Neutrophil (primary cell): Measurements from ENCODE around the gene SGO2.

ENCODE experiments used
- H3K27ac ChIP-seq: fragments of 200-600 bp; sonication (generic); 2 replicates; pipeline ENCODE4 v1.5.1; 2016; ENCODE audit warnings: mild to moderate bottlenecking, moderate library complexity
- H3K27me3 ChIP-seq: fragments of 200-600 bp; sonication (generic); 2 replicates; pipeline ENCODE4 v1.6.0; 2016; ENCODE audit warnings: mild to moderate bottlenecking
- H3K36me3 ChIP-seq: fragments of 200-600 bp; sonication (generic); 2 replicates; pipeline ENCODE4 v1.5.1; 2017
- H3K4me1 ChIP-seq, 2 experiments: fragments of 200-600 bp in 1 of 2; sonication (generic) in 1 of 2; 1 replicate in 1 of 2; 2 replicates in 1 of 2; pipeline versions ENCODE4 v1.5.1 to v1.6.1; 2013 to 2016; ENCODE audit warnings: low read depth in 1 of 2, low read length in 1 of 2, mild to moderate bottlenecking in 1 of 2, moderate library complexity in 1 of 2; ENCODE audit not compliant: control insufficient read depth in 1 of 2, insufficient read depth in 1 of 2
- H3K4me3 ChIP-seq, 2 experiments: fragments of 200-600 bp in 1 of 2; sonication (generic) in 1 of 2; 1 replicate in 1 of 2; 2 replicates in 1 of 2; pipeline ENCODE4 v1.5.1; 2013 to 2016; ENCODE audit warnings: low read depth in 1 of 2, low read length in 1 of 2, mild to moderate bottlenecking in 1 of 2, moderate library complexity in 1 of 2
- H3K9me3 ChIP-seq: fragments of 200-600 bp; sonication (generic); 2 replicates; pipeline ENCODE4 v1.5.1; 2016
- CTCF ChIP-seq: fragments of 200-600 bp; sonication (generic); IDR thresholded peaks from 2 replicates; pipeline ENCODE4 v1.5.1; 2016; ENCODE audit warnings: antibody characterized with exemption

SGO2 gene

GRCh38 chr2:200492656-200493055, 33.4 kb upstream of the SGO2 start:
- Histone ChIP-seq H3K4me1 (no peaks in the 10 kb centered on the region), H3K9me3 (no peaks in the 10 kb centered on the region), H3K27ac (no peak overlapping the region), H3K27me3 (no peaks in the 10 kb centered on the region), H3K4me3 (no peak overlapping the region), H3K36me3 (peaks cover 80% of the 10 kb centered on the region)
- no peak for TF ChIP-seq CTCF

DNA sequence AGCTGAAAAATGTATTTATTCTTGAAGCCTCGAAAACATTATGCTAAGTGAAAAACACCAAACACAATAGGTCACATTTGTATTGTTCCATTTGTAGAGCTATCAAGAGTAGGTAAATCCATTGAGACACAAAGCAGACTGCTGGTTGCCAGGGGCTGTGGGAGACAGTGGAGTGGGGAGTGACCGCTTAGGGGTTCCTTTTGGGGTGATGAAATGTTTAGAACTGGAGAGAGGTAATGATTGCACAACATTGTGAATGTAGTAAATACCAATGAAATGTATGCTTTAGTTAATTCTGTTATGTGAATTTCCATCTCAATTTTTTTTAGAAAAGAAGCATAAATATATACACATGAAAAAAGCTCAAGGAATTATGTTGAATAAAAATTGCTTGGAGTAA, 32.0 kb upstream of the SGO2 start:
- H3K36me3 ChIP-seq: peaks cover 81% of the 10 kb centered on the region
- TF ChIP-seq CTCF: no peak
- H3K4me1 ChIP-seq: no peaks in the 10 kb centered on the region

DNA sequence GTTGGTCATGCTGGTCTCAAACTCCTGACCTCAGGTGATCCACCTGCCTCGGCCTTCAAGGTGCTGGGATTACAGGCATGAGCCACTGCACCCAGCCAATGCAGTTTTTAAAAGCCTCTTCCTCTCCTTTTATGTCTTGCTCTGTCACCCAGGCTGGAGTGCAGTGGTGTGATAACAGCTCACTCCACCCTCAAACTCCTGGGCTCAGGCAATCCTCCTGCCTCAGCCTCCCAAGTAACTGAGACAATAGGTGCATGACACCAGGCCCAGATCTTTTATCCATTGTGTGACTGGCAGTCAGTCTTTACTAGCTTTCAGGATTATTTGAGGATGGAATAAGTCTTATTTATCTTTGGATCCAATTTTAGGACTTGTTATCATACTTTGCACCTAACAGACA, 29.3 kb upstream of the SGO2 start:
- H3K36me3 ChIP-seq: peaks cover 55% of the 10 kb centered on the region

More for the DNA sequence above, 32.0 kb upstream of the SGO2 start:
- Histone ChIP-seq H3K9me3 (no peaks in the 10 kb centered on the region), H3K4me3 (no peak overlapping the region), H3K27me3 (no peaks in the 10 kb centered on the region), H3K27ac (no peak overlapping the region)

GRCh38 chr2:200498402-200499162, 27.4 kb upstream of the SGO2 start:
- Histone ChIP-seq H3K4me3 (no peak overlapping the region), H3K27ac (no peak overlapping the region), H3K9me3 (no peaks in the 10 kb centered on the region), H3K36me3 (peaks cover 47% of the 10 kb centered on the region), H3K27me3 (no peaks in the 10 kb centered on the region), H3K4me1 (no peaks in the 10 kb centered on the region)
- TF ChIP-seq CTCF: no peak

More for the DNA sequence above, 29.3 kb upstream of the SGO2 start:
- TF ChIP-seq CTCF: no peak
- no peak overlapping the region for H3K4me3 ChIP-seq
- H3K27me3 ChIP-seq: no peaks in the 10 kb centered on the region
- no peaks in the 10 kb centered on the region for H3K9me3 ChIP-seq
- H3K27ac ChIP-seq: no peak overlapping the region
- H3K4me1 ChIP-seq: no peaks in the 10 kb centered on the region

GRCh38 chr2:200502196-200502595, 23.8 kb upstream of the SGO2 start:
- Histone ChIP-seq H3K4me1 (no peaks in the 10 kb centered on the region), H3K9me3 (no peaks in the 10 kb centered on the region), H3K27ac (no peak overlapping the region), H3K4me3 (no peak overlapping the region), H3K36me3 (peaks cover 50% of the 10 kb centered on the region), H3K27me3 (no peaks in the 10 kb centered on the region)
- TF ChIP-seq CTCF: no peak
